ENCODE data around the gene ACTL9.

Gene ACTL9

DNA sequence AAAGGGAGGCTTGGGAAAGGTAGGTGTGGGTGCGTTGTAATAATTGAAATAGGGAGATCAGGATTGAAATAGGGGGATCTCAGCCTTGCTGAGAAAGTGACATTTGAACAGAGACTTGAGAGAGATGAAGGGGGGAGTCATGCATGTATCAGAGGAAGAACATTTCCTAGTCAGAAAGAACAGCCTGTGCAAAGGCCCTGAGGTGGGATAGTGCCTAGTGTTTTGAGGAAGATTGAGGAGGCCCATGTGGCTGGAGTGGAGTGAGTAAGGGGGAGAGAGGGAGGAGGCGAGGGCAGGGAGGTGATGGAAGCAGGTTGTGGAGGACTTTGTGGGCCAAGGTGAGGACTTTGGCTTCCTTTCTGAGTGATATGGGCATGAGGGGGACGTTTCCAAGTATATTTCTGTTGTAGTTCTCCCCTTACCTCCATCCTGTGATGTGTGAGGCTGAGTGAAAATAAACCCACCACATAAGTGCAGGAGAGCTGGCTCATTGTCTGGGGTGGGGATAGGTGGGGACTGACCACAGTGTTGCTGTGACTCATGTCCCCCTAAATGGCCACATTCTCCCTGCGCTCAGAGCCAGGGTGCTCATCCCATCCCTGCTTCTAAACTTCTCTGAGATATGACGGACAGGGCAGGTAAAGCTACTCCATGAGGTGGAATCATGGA, 17.8 kb downstream of the ACTL9 start:
- Histone ChIP-seq H3K9me3 (no peaks in the 10 kb centered on the region; the same call in 1 of the 2 replicates), H3K27me3 (ENCODE audit: low read depth) (no peaks in the 10 kb centered on the region), H3K36me3 (replicated peaks) (no peaks in the 10 kb centered on the region), H3K4me3 (no peak overlapping the region), H3K4me1 (no peaks in the 10 kb centered on the region)
- in situ Hi-C loops (cut with MboI; ENCODE audit: low sequenced_read_pairs), result no loop called here
- DNase-seq (ENCODE audit: low spot score in 2 of 2), result no peak

DNA sequence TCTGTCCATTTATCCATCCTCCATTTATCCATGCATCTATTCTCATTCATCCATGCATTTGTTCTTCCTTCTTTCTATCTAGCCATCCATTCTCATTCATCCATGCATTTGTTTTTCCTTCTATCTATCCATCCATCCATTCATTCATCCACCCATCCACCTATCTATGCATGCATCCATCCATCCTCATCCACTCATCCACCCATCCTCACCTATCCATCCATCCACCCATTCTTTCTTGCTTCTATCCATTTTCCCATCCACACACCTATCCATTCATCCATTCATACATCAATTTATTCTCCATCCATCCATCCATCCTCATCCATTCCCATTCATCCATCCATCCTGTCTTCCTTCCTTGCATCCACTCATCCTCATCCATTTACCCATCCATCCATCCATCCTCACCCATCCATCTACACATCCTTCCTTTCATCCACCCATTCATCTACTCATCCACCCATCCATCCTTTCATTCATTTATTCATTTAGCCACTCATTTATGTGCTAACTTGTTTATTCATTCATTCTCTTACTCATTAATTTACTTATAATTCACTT, 20.3 kb downstream of the ACTL9 start:
- Histone ChIP-seq H3K36me3 (replicated peaks) (no peaks in the 10 kb centered on the region), H3K4me1 (no peaks in the 10 kb centered on the region), H3K9me3 (no peaks in the 10 kb centered on the region; the same call in 1 of the 2 replicates), H3K4me3 (no peak overlapping the region), H3K27me3 (ENCODE audit: low read depth) (no peaks in the 10 kb centered on the region)
- DNase-seq (ENCODE audit: low spot score in 2 of 2), result no peak
- in situ Hi-C loops (cut with MboI; ENCODE audit: low sequenced_read_pairs), result no loop called here

DNA sequence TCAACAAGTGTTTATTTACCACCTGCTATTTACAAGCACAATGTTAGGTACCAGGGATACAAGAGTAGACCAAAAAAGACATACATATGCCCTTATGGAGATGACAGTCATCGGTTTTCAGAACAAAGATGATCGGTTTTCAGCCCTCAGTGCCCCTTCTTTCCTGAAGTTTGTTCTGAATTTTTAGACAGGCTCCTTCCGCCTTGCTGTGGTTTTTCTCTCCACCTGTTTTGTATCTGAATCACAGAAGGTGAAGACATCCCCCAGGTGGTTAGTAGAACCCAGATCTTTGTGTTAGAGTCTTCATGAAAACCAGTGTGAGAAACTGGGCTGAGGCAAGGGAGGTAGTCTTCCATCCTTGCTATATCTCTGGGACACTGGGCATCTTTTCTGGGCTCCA, 23.5 kb downstream of the ACTL9 start:
- Histone ChIP-seq H3K4me1 (no peaks in the 10 kb centered on the region), H3K4me3 (no peak overlapping the region), H3K36me3 (replicated peaks) (no peaks in the 10 kb centered on the region), H3K27me3 (ENCODE audit: low read depth) (no peaks in the 10 kb centered on the region), H3K9me3 (no peaks in the 10 kb centered on the region; the same call in 1 of the 2 replicates)
- in situ Hi-C loops (cut with MboI; ENCODE audit: low sequenced_read_pairs), result no loop called here
- DNase-seq (ENCODE audit: low spot score in 2 of 2), result no peak

DNA sequence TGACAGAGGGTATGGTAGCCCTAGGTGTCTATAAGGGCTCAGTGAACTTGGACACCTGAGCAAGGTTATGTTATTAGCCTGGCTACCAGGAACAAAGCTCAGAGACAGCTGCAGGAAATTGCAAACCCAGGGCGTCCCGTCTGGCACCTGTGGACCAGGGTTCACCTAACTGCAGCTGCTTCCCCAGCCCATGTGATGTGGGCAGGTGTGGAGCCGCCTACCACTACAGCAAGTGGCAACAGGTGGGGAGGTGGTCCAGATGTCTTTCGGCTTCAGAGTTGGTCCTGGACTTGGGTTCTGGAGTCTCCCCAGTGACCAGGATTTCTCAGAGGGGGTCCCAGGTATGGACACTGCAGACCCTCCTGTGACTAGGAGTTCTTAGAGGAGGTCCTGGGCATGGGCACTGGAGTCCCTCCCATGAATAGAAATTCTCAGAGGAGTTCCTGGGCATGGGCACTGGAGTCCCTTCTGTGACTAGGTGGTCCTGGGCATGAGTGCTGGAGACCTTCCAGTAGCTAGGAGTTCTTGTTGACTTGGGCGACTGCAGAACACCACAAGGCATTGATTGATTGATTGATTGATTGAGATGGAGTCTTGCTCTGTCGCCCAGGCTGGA, 25.2 kb downstream of the ACTL9 start:
- H3K4me3 ChIP-seq, result no peak overlapping the region
- no peaks in the 10 kb centered on the region for H3K4me1 ChIP-seq
- H3K36me3 ChIP-seq (replicated peaks), result no peaks in the 10 kb centered on the region
- H3K9me3 ChIP-seq, result no peaks in the 10 kb centered on the region; the same call in 1 of the 2 replicates
- in situ Hi-C loops (cut with MboI; ENCODE audit: low sequenced_read_pairs), result no loop called here
- H3K27me3 ChIP-seq (ENCODE audit: low read depth), result no peaks in the 10 kb centered on the region
- DNase-seq (ENCODE audit: low spot score in 2 of 2), result no peak

DNA sequence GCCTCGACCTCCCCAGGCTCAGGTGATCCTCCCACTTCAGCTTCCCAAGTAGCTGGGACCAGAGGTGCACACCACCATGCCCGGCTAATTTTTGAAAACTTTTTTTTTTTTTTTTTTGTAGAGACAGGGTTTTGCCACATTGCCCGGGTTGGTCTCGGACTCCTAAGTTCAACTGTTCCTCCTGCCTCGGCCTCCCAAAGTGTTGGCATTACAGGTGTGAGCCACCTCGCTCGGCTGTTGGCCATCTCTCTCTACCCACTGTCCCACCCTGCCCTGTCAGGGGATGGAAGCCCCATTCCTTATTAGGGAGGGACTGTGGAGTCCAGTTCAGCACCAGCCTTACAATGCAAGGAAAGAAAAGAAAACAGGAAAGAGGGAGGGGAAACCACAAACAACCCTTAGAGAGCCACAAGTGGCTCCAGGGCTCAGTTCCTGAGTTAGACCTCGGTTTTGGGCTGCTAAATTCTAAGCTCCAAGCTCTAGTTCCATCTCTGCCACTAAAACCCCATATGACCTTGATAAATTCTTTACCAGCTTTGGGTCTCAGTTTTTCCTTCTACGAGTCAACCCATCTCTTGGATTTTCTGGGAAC, 31.7 kb downstream of the ACTL9 start:
- Histone ChIP-seq H3K9me3 (no peaks in the 10 kb centered on the region), H3K36me3 (replicated peaks) (no peaks in the 10 kb centered on the region), H3K4me1 (no peaks in the 10 kb centered on the region), H3K4me3 (no peak overlapping the region), H3K27me3 (ENCODE audit: low read depth) (no peaks in the 10 kb centered on the region)
- DNase-seq (ENCODE audit: low spot score in 2 of 2), result no peak
- in situ Hi-C loops (cut with MboI; ENCODE audit: low sequenced_read_pairs), result no loop called here

DNA sequence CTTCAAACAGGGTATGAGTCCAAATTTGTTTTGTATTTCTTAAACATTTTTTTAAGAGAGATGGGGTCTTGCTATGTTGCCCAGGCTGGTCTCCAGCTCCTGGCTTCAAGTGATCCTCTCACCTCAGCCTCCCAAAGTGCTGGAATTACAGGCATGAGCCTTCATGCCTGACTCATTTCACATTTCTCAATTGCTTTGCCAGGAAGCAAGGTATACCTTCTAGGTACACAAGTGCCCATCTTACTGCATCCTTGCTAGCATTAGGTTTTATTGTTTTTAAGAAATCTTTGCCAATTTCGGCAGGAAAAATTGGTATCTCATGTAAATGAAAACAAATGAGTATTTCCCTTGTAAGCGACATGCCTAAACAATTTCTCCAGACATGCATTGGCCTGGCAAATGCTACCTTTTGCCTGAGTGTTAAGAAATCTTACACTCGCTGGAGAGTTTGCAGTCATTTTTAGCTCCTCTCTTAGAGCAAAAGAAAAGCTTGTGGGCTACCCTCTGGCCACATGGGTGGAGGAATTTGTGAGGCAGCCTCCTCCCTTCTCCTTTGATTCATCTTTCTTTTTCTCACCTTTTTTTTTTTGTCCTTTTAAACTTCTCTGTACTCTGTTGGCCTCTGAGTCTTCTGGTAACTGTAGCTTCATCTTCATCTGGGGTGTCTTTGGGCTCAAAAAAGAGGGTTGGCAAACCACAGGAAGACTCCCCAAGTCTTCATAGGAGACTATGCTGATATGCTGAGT, 33.0 kb downstream of the ACTL9 start:
- Histone ChIP-seq H3K4me3 (no peak overlapping the region), H3K9me3 (no peaks in the 10 kb centered on the region), H3K4me1 (no peaks in the 10 kb centered on the region), H3K27me3 (ENCODE audit: low read depth) (no peaks in the 10 kb centered on the region), H3K36me3 (replicated peaks) (no peaks in the 10 kb centered on the region)
- in situ Hi-C loops (cut with MboI; ENCODE audit: low sequenced_read_pairs), result no loop called here
- no peak for DNase-seq (ENCODE audit: low spot score in 2 of 2)

DNA sequence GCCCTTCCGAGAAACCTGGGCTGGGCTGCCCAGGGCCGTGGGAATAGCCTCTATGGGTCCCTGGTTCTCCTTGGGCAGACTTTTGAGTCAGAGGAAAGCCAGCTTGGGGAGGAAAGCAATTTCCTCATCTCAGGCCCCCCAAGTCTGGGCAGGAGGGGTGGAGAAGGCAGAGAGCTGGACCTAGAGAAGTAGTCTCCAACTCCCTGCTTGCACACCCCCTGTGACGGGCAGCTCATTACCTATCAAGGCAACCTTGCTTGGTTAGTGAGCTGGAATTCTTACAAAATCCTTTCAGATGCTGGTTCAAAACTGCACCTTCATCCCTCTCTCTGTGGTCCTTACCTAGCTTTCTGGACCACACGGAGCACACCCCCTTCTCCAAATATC, 33.9 kb downstream of the ACTL9 start:
- Histone ChIP-seq H3K9me3 (no peaks in the 10 kb centered on the region), H3K36me3 (replicated peaks) (no peaks in the 10 kb centered on the region), H3K4me3 (no peak overlapping the region), H3K4me1 (no peaks in the 10 kb centered on the region), H3K27me3 (ENCODE audit: low read depth) (no peaks in the 10 kb centered on the region)
- no peak for DNase-seq (ENCODE audit: low spot score in 2 of 2)
- in situ Hi-C loops (cut with MboI; ENCODE audit: low sequenced_read_pairs), result no loop called here

DNA sequence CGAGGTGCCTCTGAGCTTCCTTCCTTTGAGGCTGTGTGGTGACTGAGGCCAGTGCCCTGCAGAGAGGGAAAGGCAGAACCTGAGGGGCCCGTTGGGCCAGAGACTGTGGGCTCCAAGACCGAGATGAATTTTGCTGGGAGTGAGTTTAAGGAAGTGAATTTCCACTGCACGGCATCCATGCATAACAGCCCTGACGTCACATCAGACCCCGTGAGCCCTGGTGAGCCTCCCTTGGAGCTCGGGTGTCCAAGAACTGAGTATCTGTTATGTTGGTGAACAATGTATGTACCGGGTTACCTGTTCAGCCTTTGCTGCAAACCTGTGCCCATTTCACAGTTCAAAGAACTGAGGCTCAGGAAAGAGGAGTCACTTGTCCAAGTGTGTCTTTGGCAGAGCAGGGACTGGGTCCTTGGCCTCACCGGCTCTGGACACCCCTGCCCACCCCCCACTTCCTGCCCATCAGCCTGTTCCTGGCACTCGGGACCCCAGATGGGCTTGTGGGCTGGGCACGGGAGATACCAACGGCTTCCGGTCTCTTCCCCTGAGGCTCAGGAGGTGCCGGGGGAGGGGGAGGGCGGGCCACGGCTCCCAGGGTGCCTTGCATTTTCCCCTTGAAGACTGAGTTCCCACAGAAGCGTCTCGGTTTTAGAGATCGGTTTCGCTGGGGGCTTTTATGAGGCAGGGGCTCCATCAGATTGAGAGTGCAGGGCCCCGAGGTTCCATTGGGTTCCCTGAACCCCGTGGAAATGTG, 34.5 kb downstream of the ACTL9 start:
- in situ Hi-C loops (cut with MboI; ENCODE audit: low sequenced_read_pairs), result no loop called here
- Histone ChIP-seq H3K4me3 (no peak overlapping the region), H3K27me3 (ENCODE audit: low read depth) (no peaks in the 10 kb centered on the region), H3K9me3 (no peaks in the 10 kb centered on the region), H3K4me1 (no peaks in the 10 kb centered on the region), H3K36me3 (replicated peaks) (no peaks in the 10 kb centered on the region)
- DNase-seq (ENCODE audit: low spot score in 2 of 2), result no peak

DNA sequence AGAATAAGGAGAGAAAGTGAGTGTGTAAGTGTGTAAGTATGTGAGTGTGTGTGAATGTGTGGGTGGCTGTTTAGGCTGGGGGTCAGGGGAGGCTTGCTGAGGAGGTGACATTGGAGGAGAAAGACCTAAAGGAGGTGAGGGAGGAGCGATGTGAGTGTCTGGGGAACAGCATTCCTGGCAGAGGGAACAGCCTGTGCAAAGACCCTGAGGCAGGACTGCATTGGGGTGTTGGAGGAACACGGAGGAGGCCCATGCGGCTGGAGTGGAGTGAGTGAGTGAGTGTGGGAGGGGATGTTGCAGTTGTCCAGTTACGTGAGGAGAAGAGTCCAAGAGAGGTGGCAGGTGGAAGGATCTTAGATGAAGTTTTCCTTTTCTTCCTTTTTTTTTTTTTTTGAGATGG, 36.3 kb downstream of the ACTL9 start:
- in situ Hi-C loops (cut with MboI; ENCODE audit: low sequenced_read_pairs), result no loop called here
- Histone ChIP-seq H3K27me3 (ENCODE audit: low read depth) (no peaks in the 10 kb centered on the region), H3K36me3 (replicated peaks) (no peaks in the 10 kb centered on the region), H3K4me1 (no peaks in the 10 kb centered on the region), H3K9me3 (no peaks in the 10 kb centered on the region), H3K4me3 (no peak overlapping the region)
- no peak for DNase-seq (ENCODE audit: low spot score in 2 of 2)

DNA sequence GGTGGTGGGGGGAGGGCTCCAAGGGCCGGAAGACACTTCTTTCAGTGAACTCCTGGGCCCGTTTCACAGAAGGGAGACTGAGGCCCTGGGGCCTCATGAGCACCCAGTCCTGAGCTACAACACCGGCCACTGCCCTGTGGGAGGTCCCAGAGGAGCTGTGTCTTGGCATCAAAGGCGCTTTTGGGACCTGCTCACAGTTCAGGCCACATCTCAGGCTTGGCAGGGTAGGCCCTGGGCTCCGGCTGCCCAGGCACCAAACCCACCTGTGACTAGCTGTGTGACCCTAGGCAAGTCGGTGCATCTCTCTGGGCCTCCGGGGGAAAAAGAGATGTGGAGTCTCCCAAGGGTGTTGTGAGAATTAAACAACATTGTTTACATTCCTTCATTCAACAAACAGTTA, 38.7 kb downstream of the ACTL9 start:
- Histone ChIP-seq H3K36me3 (replicated peaks) (no peaks in the 10 kb centered on the region), H3K27me3 (ENCODE audit: low read depth) (no peaks in the 10 kb centered on the region), H3K4me1 (no peaks in the 10 kb centered on the region), H3K9me3 (no peaks in the 10 kb centered on the region), H3K4me3 (no peak overlapping the region)
- DNase-seq (ENCODE audit: low spot score in 2 of 2), result no peak
- in situ Hi-C loops (cut with MboI; ENCODE audit: low sequenced_read_pairs), result loop anchor here (10.0 kb wide), 1 partner anchor 425 kb away; the partner anchor contains the start of gene OR1M1

DNA sequence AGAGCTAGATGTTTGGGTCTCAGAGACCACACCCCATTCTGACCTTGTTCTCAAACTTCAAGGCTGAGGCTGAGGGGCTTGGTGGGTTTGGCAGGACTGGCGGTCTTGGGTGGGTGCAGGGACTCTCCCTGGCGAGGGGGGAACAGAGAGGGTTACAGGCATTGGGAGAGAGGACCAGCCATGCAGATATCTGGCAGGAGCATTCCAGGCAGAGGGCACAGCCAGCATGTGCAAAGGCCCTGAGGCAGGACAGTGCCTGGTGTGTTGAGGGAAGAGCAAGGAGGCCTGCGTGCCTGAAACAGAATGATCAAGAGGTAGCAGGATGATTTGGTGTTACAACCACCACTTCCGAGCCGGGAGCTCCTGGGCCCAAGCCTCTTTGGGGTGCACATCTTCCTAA, 40.7 kb downstream of the ACTL9 start:
- Histone ChIP-seq H3K4me1 (no peaks in the 10 kb centered on the region), H3K4me3 (no peak overlapping the region), H3K27me3 (ENCODE audit: low read depth) (no peaks in the 10 kb centered on the region), H3K9me3 (no peaks in the 10 kb centered on the region), H3K36me3 (replicated peaks) (no peaks in the 10 kb centered on the region)
- in situ Hi-C loops (cut with MboI; ENCODE audit: low sequenced_read_pairs), result loop anchor here (10.0 kb wide), 1 partner anchor 427 kb away; the partner anchor contains the start of gene OR1M1
- DNase-seq (ENCODE audit: low spot score in 2 of 2), result no peak

DNA sequence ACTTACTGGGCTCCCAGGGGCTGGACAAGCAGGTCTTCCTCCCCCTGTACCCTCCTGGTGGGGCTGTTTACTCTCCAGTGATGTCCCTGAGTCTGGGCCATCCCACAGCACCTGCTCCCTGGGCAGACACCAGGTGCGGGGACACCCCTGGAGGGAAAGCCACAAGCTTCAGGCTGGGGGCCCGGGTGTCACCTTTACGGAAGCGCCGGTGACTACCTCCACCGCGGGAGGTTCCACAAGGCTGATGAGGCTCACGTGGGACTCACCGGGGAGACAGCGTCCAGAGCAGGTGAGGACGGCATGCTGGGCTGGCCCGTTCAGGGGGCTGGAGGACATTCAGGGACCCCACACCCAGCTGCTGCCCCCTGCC, 43.3 kb downstream of the ACTL9 start:
- Histone ChIP-seq H3K27me3 (ENCODE audit: low read depth) (peaks cover 6% of the 10 kb centered on the region; the same call in 1 of the 2 replicates), H3K4me1 (no peaks in the 10 kb centered on the region), H3K36me3 (replicated peaks) (no peaks in the 10 kb centered on the region), H3K4me3 (no peak overlapping the region), H3K9me3 (no peaks in the 10 kb centered on the region)
- DNase-seq (ENCODE audit: low spot score in 2 of 2), result no peak
- in situ Hi-C loops (cut with MboI; ENCODE audit: low sequenced_read_pairs), result loop anchor here (10.0 kb wide), 1 partner anchor 429 kb away; the partner anchor contains the start of gene OR1M1
